ENCODE measurements around the gene ANKRD10. TPM values are rescaled to one million over a fixed set of nuclear protein-coding genes. Genes with fewer than 3 reads are reported as not detected.
"Not testable (repeated sequence)": the region's sequence is repeated elsewhere in the genome, so short reads cannot be mapped to it uniquely, and the experiment has no call there.

Gene ANKRD10
- total RNA-seq, 1 donor from 2014 or later, result 54.9 TPM

GRCh38 chr13:110845520-110845919 is 69.3 kb downstream of the ANKRD10 start:
- TF ChIP-seq CTCF (conservative IDR thresholded peaks at IDR 0.05; ENCODE audit: low read depth, low read length), result no peak
- no peak overlapping the region for H3K4me3 ChIP-seq (ENCODE audit: low read depth, low read length)
- DNase-seq (ENCODE audit: low read depth), result no peak

DNA sequence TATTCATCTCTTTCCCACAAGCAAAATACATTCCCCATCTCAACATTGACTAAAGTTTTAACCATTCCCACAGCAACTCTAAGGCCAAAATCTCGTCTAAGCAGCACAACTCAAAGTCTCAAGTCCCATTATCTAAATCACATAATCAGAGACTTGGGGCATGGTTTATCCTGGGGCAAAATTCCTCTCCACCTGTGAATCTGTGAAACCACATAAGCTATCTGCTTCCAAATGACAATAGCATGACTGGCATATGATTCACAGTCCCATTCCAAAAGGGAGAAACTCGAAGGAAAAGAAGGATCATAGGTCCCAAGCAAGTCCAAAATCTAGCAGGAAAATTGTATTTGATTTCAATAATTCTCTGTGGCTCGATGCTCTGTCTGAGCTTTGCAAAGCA is 73.0 kb downstream of the ANKRD10 start:
- no peak for TF ChIP-seq CTCF (conservative IDR thresholded peaks at IDR 0.05; ENCODE audit: low read depth, low read length)
- H3K4me3 ChIP-seq (ENCODE audit: low read depth, low read length), result no peak overlapping the region
- no peak for DNase-seq (ENCODE audit: low read depth)

DNA sequence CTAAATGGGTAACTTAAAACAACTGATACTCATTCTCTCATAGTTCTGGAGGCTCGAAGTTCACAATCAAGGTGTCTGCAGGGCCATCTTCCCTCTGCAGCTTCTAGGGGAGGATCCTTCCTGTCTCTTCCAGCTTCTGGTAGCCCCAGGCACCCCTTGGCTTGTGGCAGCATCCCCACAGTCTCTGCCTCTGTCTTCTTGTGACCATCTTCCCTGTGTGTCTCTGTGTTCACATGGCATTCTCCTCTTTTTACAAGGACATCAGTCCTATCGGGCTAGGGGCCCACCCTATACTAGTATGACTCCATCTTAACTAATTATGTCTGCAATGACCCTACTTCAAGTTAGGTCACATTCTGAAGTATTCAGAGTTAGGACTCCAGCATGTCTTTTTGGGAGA is 73.5 kb downstream of the ANKRD10 start:
- TF ChIP-seq CTCF (conservative IDR thresholded peaks at IDR 0.05; ENCODE audit: low read depth, low read length), result no peak
- DNase-seq (ENCODE audit: low read depth), result no peak
- no peak overlapping the region for H3K4me3 ChIP-seq (ENCODE audit: low read depth, low read length)

GRCh38 chr13:110838867-110839538 is 75.9 kb downstream of the ANKRD10 start:
- no peak overlapping the region for H3K4me3 ChIP-seq (ENCODE audit: low read depth, low read length)
- no peak for DNase-seq (ENCODE audit: low read depth)
- TF ChIP-seq CTCF (conservative IDR thresholded peaks at IDR 0.05; ENCODE audit: low read depth, low read length), result no peak

GRCh38 chr13:110838116-110838515 is 76.8 kb downstream of the ANKRD10 start:
- DNase-seq (ENCODE audit: low read depth), result no peak
- no peak for TF ChIP-seq CTCF (conservative IDR thresholded peaks at IDR 0.05; ENCODE audit: low read depth, low read length)
- no peak overlapping the region for H3K4me3 ChIP-seq (ENCODE audit: low read depth, low read length)

GRCh38 chr13:110837397-110838061 is 77.3 kb downstream of the ANKRD10 start:
- H3K4me3 ChIP-seq (ENCODE audit: low read depth, low read length), result not testable (repeated sequence)

DNA sequence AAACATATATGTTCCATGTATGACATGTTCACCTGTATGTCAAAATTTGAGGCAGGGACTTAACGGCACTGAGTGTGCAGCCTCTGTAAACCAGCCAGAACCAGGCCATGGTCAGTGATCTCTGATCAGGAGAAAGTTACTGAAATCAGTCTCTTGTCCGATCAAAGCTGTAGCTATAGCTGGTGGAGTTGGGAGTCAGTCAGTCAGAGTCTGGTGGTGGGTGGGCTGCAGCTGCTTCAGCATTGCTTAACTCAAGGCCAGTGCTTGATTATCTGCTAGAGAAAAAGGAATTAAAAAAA is 78.3 kb downstream of the ANKRD10 start:
- no peak overlapping the region for H3K4me3 ChIP-seq (ENCODE audit: low read depth, low read length)
- no peak for TF ChIP-seq CTCF (conservative IDR thresholded peaks at IDR 0.05; ENCODE audit: low read depth, low read length)

More at GRCh38 chr13:110837397-110838061, 77.3 kb downstream of the ANKRD10 start:
- DNase-seq (ENCODE audit: low read depth), result not testable (repeated sequence)

More for the DNA sequence above, 78.3 kb downstream of the ANKRD10 start:
- no peak for DNase-seq (ENCODE audit: low read depth)

All from epithelial cell of proximal tubule (primary cell).